Fibroblast of lung (primary cell): Measurements from ENCODE around the gene CRYAA.

Experiments used
- EZH2 ChIP-seq: IDR thresholded peaks from 2 replicates; pipeline ENCODE4 v1.5.1; 2012; ENCODE audit warnings: low read length, control low read depth, mild to moderate bottlenecking; ENCODE audit errors: missing control alignments
- TF ChIP-seq, protein P1 (sequence below), 2 donors: IDR thresholded peaks in 1 of 2; conservative IDR thresholded peaks in 1 of 2; 1 replicate in 1 of 2; 2 replicates in 1 of 2; pipeline ENCODE4 v1.5.1; 2011 to 2012; ENCODE audit warnings: low read length in 2 of 2, control low read depth in 1 of 2, inconsistent platforms in 1 of 2, low read depth in 1 of 2, mild to moderate bottlenecking in 1 of 2

DNA sequence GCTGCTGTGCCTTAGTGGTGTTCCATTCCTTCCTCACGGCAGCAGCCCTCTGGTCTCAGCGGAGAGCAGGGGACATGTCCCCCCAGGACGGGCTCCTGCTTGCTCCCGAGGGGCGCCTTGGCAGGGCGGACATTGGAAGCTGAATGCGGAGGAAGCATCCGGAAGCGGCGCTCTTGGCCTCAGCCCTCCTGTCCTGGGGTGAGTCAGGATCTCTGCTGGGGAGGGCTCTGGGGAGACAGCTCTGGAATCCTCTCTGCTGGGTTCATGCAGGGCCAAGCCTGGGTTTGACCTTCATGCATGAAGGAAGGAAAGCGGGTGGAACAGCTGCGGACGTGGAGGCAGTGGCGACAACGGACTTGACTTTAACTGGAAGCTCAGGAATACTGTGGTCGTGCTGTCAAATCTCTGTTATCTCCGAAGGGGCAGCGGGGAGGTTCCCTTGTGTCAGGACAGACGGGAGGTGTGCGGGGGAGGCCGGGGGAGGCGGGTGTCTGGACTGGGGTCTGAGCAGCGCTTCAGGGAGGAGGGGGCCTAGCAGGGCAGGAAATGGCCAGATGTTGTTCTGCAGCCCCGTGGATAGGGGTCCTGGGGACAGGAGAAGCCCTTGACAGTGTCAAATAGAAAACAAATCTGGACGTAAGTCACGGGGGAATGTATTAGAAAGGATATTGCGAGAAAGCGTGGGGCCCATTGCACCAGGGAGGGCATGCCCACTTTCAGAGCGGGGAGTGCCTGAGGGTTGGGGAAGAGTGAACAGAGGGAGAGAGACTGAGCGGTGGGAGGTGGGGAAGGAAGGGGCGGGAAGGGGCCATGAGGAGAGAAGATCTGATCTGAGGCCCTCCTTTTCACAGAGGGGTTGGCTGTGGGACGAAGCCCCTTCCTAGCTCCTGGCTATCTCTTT lies 26.6 kb downstream of the CRYAA start:
- TF ChIP-seq, protein P1, sequence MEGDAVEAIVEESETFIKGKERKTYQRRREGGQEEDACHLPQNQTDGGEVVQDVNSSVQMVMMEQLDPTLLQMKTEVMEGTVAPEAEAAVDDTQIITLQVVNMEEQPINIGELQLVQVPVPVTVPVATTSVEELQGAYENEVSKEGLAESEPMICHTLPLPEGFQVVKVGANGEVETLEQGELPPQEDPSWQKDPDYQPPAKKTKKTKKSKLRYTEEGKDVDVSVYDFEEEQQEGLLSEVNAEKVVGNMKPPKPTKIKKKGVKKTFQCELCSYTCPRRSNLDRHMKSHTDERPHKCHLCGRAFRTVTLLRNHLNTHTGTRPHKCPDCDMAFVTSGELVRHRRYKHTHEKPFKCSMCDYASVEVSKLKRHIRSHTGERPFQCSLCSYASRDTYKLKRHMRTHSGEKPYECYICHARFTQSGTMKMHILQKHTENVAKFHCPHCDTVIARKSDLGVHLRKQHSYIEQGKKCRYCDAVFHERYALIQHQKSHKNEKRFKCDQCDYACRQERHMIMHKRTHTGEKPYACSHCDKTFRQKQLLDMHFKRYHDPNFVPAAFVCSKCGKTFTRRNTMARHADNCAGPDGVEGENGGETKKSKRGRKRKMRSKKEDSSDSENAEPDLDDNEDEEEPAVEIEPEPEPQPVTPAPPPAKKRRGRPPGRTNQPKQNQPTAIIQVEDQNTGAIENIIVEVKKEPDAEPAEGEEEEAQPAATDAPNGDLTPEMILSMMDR (conservative IDR thresholded peaks at IDR 0.05 in 1 of 2, IDR thresholded peaks at IDR 0.05 in 1 of 2; ENCODE audit: low read depth in 1 of 2, low read length in 2 of 2): no peak
- no peak for TF ChIP-seq EZH2
